Thyroid gland (tissue), 4 donors: ENCODE data around the gene CT45A2.
"Not testable (repeated sequence)": the region's sequence is repeated elsewhere in the genome, so short reads cannot be mapped to it uniquely, and the experiment has no call there.

ENCODE experiments used
- POLR2A ChIP-seq, 2 donors: fragments of 450-650 bp; IDR thresholded peaks; one replicate each; pipeline ENCODE4 v1.6.1; 2017; ENCODE audit warnings: antibody characterized with exemption in 2 of 2, mild to moderate bottlenecking in 2 of 2, moderate library complexity in 1 of 2
- TF ChIP-seq, protein P1 (sequence below), 6 experiments: fragments of 200-600 bp in 3 of 6; fragments of 450-650 bp in 3 of 6; sonication (generic) in 3 of 6; IDR thresholded peaks; one replicate each; pipeline ENCODE4 v1.5.1; 2016 to 2019; ENCODE audit warnings: antibody characterized with exemption in 6 of 6, mild to moderate bottlenecking in 2 of 6, inconsistent platforms in 1 of 6, moderate library complexity in 1 of 6

DNA sequence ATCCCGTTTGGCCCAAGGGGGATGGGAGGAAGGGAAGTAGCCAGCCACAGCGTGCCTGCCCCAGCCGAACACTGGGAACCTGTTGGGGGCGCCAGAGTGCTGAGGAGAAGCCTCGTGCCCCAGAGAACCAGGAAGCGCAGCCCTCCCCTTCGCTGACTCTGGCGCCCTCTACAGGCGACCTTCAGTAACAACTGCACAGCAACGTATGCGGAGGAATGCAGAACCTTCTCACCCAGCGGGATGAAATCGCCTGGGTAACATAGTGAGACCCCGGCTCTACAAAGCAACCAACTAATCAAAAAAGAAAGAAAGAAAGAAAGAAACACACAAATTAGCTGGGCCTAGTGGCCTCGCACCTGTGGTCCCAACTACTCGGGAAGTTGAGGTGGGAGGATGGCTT is 34.4 kb downstream of the CT45A2 start, which contains the start of gene CT45A5:
- TF ChIP-seq, protein P1, sequence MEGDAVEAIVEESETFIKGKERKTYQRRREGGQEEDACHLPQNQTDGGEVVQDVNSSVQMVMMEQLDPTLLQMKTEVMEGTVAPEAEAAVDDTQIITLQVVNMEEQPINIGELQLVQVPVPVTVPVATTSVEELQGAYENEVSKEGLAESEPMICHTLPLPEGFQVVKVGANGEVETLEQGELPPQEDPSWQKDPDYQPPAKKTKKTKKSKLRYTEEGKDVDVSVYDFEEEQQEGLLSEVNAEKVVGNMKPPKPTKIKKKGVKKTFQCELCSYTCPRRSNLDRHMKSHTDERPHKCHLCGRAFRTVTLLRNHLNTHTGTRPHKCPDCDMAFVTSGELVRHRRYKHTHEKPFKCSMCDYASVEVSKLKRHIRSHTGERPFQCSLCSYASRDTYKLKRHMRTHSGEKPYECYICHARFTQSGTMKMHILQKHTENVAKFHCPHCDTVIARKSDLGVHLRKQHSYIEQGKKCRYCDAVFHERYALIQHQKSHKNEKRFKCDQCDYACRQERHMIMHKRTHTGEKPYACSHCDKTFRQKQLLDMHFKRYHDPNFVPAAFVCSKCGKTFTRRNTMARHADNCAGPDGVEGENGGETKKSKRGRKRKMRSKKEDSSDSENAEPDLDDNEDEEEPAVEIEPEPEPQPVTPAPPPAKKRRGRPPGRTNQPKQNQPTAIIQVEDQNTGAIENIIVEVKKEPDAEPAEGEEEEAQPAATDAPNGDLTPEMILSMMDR (IDR thresholded peaks at IDR 0.05): not testable (repeated sequence)
- not testable (repeated sequence) for TF ChIP-seq POLR2A (IDR thresholded peaks at IDR 0.05)
